ENCODE data around the gene ART5.

The ART5 gene

GRCh38 chr11:3641701-3642070 is at the start of gene ART5:
Gene ART5, minus strand, starts transcription at chr11:3641992. Its CDS starts 130 bp downstream, at chr11:3641862.
- no peak for DNase-seq (ENCODE audit: low read depth)

GRCh38 chr11:3686751-3687150 is 45.0 kb upstream of the ART5 start:
- no peak for DNase-seq (ENCODE audit: low read depth)

- DNase-seq (ENCODE audit: low read depth), result no peak
These were observed 44.1 kb upstream of the ART5 start for GRCh38 chr11:3685923-3686322.

GRCh38 chr11:3684819-3685172 is 43.0 kb upstream of the ART5 start:
- DNase-seq (ENCODE audit: low read depth), result no peak

GRCh38 chr11:3684129-3684818 is 42.5 kb upstream of the ART5 start:
- no peak for DNase-seq (ENCODE audit: low read depth)

GRCh38 chr11:3683039-3683438 is 41.2 kb upstream of the ART5 start:
- DNase-seq (ENCODE audit: low read depth), result no peak

GRCh38 chr11:3679077-3679476 is 37.3 kb upstream of the ART5 start:
- DNase-seq (ENCODE audit: low read depth), result no peak

- DNase-seq (ENCODE audit: low read depth), result no peak
These were observed 34.2 kb upstream of the ART5 start for GRCh38 chr11:3675971-3676370.

- DNase-seq (ENCODE audit: low read depth), result no peak
These were observed 32.4 kb upstream of the ART5 start for GRCh38 chr11:3674189-3674588.

- no peak for DNase-seq (ENCODE audit: low read depth)
These were observed 29.8 kb upstream of the ART5 start, which contains the start of gene CHRNA10 for GRCh38 chr11:3671334-3672254. Gene CHRNA10, minus strand, starts transcription at chr11:3671384. Its CDS starts 72 bp downstream, at chr11:3671312.

- no peak for DNase-seq (ENCODE audit: low read depth)
These were observed 28.0 kb upstream of the ART5 start for GRCh38 chr11:3669742-3670183.

- DNase-seq (ENCODE audit: low read depth), result no peak
These were observed 27.3 kb upstream of the ART5 start for GRCh38 chr11:3669128-3669527.

- no peak for DNase-seq (ENCODE audit: low read depth)
These were observed 25.6 kb upstream of the ART5 start for GRCh38 chr11:3667149-3668035.

GRCh38 chr11:3666023-3666530 is 24.3 kb upstream of the ART5 start:
- no peak for DNase-seq (ENCODE audit: low read depth)

- no peak for DNase-seq (ENCODE audit: low read depth)
These were observed 23.7 kb upstream of the ART5 start for GRCh38 chr11:3665336-3666022.

- no peak for DNase-seq (ENCODE audit: low read depth)
These were observed 22.3 kb upstream of the ART5 start for GRCh38 chr11:3664032-3664630.

GRCh38 chr11:3662856-3663255 is 21.1 kb upstream of the ART5 start:
- no peak for DNase-seq (ENCODE audit: low read depth)

GRCh38 chr11:3660960-3661359 is 19.2 kb upstream of the ART5 start:
- DNase-seq (ENCODE audit: low read depth), result no peak

- no peak for DNase-seq (ENCODE audit: low read depth)
These were observed 18.1 kb upstream of the ART5 start for GRCh38 chr11:3659595-3660515.

GRCh38 chr11:3658252-3658651 is 16.5 kb upstream of the ART5 start:
- DNase-seq (ENCODE audit: low read depth), result no peak
